NCI-H1092 treated with DMSO at 0.1 percent for 48 hours (cell line): ENCODE data around the gene TPD52L1.
A peak's percentile ranks its signal among the peaks of the same experiment; 100 is the strongest.

Experiments
- DNase-seq: peaks from one replicate; lab custom pipeline; 2025; lab: John Stamatoyannopoulos, UW

Gene TPD52L1

DNA sequence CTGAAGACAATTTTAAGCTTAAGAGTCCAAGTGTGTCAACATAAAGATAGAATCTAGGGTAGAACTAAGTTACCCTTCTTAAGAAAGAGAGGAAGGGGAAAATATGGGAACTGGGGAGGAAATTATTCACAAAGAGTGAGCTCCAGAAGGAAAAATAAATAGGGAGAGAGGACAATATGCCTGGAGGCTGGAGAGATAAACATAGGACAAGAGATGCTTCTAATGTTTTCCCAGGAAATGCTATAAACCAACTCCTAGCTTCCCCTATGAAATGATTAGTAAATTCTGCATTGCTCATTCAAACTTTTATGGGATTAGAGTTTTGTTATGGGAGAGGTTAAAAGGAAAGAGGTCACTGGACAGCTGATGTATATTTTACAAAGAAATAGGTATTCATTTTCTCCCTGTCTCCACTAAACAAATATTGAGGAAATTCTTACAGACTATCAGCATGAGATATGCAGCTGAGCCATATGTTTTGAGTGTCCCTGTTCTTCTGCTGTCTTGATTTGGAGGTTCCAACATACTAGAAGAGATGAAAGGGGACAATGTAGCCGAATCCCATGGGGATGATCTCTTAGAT lies 22.0 kb downstream of the TPD52L1 start:
- DNase-seq, result no peak

GRCh38 chr6:125182237-125183008 lies 28.9 kb downstream of the TPD52L1 start:
- peak; percentile 2 for DNase-seq

DNA sequence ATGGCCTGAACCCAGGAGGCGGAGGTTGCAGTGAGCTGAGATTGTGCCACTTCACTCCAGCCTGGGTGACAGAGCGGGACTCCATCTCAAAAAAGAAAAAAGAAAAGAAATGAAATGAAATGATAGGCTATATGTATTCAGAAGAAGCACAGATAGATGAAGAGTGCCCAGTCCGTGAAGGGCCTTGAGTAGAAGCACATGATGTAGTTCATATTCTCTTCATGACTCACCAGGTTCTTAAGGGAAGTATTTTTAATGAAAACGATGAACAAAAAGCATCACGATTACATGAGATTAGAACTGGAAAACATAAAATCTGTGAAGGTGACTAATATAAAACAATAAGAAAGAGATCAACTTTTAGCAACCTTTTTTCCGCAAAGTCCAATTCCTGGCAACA lies 29.8 kb downstream of the TPD52L1 start:
- DNase-seq, result no peak

GRCh38 chr6:125188037-125188436 lies 34.5 kb downstream of the TPD52L1 start:
- no peak for DNase-seq

- DNase-seq, result no peak
Measured at GRCh38 chr6:125188594-125189203, 35.1 kb downstream of the TPD52L1 start.

DNA sequence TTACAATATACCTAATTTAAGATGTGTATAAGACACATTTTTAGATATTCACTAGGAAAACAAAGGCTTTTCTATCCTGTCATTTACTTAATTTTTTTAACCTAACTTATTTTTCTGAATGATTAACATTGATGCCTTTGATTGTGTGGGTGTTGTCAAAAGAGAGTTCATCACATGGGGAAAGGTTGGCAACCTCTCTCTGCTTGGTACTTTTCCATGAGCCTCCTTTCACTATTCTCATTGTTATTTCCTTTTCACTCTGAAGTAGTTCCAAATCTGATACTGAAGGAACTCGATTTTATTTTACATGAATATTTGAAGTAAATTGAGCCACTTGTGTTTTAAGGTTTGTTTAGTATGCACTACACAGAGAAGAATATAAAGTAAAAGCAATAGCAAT lies 35.9 kb downstream of the TPD52L1 start:
- no peak for DNase-seq

DNA sequence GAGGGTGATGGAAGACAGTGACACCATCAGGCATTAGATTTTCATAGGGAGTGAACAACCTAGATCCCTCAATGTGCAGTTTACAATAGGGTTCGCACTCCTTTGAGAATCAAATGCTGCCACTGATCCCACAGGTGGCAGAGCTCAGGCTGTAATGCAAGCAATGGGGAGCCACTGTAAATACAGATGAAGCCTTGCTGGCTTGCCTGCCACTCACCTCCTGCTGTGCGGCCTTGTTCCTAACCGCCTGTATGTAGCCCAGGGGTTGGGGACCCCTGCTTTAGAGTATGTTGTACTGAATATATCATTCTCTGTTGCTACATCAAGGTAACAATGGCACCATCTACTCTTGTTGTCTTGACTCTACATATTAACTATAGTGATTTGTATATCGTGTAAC lies 37.1 kb downstream of the TPD52L1 start:
- no peak for DNase-seq

DNA sequence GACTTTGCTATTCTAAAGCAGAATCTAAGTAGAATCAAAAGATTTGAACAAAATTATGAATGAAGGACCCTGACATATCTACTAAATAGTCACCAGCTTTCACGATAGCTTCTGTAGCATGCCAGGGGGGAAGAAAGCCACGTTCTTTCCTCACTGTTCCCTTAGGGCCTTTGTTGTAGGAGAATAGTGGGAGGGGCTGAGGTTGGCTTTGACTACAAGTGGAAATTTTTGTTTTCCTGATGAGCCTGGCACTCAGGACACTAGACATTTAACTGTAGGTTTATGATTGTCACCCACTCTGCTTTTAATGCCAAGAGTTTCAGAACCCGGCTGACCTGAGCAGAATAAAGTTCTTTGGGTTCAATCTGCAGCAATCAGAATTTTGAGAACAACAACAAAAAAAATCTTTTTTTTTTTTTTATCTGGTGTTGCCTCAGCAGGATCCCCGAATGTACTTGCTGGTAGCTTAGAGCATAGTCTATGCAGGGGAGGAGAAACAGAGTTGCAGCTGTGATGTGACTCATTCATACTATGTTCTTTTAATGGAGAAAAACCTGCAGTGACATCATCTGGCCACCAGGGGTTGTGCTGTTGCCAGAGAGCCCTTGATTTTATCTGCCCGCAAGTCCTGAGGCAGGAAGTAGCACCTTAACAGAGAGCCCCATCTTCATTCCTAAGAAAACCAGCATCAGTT lies 38.5 kb downstream of the TPD52L1 start:
- peak; percentile 11 for DNase-seq

DNA sequence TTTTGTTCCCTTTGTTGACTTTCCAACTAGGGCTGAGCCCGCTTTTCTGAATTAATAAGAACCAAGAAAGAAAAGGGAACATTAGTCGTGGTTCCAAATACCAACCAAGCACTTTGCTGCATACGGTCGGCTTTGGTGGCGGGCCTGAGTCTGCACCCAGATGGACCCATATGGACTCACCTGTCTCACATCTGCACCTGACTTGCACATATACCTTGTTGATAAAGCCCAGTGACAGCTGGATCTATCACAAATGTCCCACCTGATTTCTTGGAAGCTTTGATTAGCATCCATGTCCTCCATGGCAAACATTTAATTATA lies 39.0 kb downstream of the TPD52L1 start:
- no peak for DNase-seq

- DNase-seq, result no peak
Measured at GRCh38 chr6:125193208-125193607, 39.6 kb downstream of the TPD52L1 start.

DNA sequence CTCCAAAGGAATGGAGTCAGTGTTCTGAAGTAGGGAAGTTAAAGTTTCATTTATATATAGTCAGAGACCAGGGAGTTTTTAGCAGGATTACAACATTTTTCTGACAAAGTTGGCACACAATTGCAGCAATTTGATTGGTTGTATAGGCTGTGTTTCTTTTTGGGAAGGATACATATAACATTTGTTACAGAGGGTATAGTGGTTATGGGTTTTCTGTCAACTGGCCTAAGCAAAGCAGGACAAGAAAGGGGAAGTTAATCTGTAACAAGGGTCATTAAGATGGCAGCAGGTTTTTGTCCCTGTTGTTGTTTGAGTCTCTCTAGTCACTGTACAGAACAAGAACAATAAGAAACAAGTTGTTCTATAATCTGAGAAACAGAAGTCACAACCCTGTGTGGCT lies 41.4 kb downstream of the TPD52L1 start:
- DNase-seq, result no peak

- DNase-seq, result no peak
Measured at GRCh38 chr6:125195526-125195925, 42.0 kb downstream of the TPD52L1 start.

DNA sequence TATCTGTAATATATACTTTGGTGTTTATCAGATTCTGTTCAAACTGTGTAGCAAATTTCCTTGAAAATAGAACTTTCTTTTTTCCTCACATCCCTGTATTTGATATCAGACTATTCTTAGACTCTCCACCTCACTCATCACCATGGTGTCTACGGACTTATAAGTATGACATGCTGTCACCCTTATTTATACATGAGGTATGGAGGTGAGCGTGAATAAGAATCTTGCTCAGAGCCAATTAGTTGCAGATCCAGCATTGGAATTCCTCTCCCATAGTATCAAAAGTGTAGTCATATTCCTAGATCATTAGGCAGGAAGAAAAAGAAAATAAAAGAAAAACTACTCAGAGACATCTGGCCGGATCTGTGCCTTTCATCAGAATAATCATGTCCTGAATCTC lies 43.0 kb downstream of the TPD52L1 start:
- DNase-seq, result no peak

DNA sequence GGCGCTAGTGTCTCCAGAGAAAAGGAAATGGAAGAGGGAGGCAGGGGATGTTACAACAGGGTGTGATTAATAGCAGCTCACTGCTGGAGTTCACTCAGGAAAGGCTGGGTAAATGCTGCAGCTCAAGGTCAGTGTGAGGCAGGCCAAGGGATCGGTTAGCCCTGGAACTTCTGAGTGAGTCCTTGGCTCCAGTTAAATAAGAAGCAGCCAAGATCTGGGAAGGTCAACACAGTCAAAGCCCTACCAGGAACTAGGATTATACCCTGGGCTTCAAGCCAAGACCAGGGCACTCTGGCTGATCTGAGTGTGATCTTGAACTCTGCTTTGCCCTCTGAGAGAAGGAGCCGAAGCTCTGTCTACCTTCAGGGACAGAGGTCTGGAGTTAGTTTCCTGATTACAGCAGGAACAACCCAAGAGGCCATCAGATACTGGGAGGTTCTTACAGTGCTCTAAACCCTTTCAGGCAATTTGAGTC lies 44.3 kb downstream of the TPD52L1 start:
- DNase-seq, result peak; percentile 5

- no peak for DNase-seq
Measured at GRCh38 chr6:125198398-125198937, 44.9 kb downstream of the TPD52L1 start.

GRCh38 chr6:125200941-125201340 lies 47.4 kb downstream of the TPD52L1 start:
- no peak for DNase-seq

DNA sequence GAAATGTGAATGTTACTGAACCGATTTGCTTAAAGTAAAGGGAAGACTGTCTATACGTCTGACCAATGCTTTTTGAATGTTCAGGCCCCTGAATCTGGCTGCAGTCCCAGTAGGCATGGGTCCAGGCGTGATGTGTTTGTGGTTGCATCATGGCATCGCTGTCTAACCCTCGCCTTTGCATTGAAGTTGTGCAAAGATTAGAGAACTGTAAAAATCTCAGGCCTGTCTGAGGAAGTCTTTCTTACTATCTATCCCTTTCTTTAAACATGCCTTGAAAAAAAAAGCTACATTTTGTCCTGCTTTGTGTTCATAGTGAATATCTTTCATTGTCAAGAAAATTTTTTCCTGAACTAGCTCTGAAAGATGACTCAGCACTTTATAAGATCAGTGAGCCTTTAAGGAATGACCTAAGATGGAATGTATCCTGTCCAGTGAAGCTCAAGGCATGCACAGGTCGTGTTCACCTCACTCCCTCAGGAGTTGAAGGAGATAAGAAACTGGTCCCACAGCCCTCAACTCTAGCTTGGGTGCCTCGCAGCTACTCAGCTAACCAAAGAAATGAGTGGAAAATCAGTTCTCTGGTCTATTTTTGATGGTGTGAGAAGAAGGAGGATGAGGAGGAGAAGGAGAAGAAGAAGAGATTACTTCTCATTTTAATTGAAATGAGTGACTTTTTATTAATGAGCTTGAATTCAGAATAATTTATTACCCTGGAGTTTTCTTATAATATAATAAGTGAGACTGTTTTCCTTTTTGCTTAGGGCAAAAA lies 48.6 kb downstream of the TPD52L1 start:
- no peak for DNase-seq

GRCh38 chr6:125203395-125203794 lies 49.8 kb downstream of the TPD52L1 start:
- no peak for DNase-seq

DNA sequence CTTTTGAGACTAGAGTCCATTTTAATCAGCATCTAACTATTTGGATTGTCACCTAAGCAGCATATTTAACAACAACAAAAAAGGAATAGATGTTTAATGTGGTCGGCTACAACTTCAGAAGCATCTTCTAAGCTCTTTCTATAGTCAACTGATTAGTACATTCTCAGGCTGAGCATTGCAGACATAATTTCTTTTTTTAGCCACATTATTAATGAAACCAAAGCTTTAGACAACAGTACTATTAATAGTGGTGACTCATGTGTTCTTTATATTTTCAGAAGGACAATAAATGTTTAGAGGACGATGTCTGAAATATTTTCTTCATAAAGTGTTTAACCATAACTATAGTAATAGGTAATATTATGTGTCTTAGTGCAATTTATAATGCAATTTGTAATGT lies 52.4 kb downstream of the TPD52L1 start:
- no peak for DNase-seq

- no peak for DNase-seq
Measured at GRCh38 chr6:125206389-125206788, 52.8 kb downstream of the TPD52L1 start.

- DNase-seq, result no peak
Measured at GRCh38 chr6:125207956-125208355, 54.4 kb downstream of the TPD52L1 start.
